ENCODE results near the gene ILF2. TPM values are rescaled to one million over a fixed set of nuclear protein-coding genes. Genes with fewer than 3 reads are reported as not detected.

The ILF2 gene
- total and polyA plus RNA-seq, 2 of the 13 experiments (the other 11 are each of a cell fraction or from before 2014, with no cell fraction given): 292 to 366 TPM

DNA sequence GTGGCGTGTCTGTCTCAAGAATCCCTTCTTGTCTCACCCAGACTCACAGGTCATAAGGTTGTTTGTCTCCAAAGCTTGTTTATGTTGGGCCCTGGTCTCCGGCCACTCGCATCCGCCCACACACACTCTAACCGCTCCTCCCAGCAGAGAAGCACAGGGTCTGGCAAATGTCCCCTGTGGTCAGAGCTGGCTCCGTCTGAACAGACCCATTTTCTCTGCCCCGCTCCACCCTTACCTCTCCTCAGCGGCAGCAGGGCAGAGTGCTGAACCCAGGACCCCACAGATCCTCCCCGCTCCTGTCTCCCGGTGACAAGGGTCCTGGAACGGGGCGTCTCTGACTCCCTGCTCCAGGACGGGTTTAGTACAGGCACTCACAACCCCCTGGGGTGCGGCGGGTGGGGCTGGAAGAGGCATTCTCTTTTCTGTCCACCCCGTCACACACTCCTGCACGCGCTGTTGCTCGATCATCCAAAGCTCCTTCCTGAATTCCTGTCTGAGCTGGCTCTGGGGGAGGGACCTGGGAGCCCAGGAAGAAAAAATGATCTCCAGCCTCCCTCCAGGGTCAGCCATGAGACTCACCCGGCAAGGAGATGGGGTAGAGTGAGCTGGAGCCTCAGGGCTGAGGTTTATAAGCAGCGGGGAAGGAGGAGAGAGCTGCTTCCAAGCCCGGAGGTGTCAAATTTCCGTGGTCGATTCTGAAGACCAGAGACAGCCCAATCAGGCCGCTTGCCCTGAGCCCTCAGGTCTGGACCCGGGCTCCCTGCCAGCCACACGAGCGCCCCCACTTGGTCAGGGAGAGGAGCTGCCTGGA is 43.7 kb downstream of the ILF2 start, which contains the start of gene S100A13 (continued):
- TF ChIP-seq ZNF318 (CRISPR knock-in tag; IDR thresholded peaks at IDR 0.05) (no peak), ISX (CRISPR knock-in tag; conservative IDR thresholded peaks at IDR 0.05) (no peak), ZNF891 (CRISPR knock-in tag; IDR thresholded peaks at IDR 0.05) (no peak), SMAD3 (CRISPR knock-in tag; IDR thresholded peaks at IDR 0.05) (no peak), AGO2 (optimal IDR thresholded peaks at IDR 0.05; ENCODE audit: low read depth, low read length) (peak; percentile 43), ZNF543 (CRISPR knock-in tag; IDR thresholded peaks at IDR 0.05) (peak; percentile 71; the same call in 1 of the 2 replicates), ZNF83 (CRISPR knock-in tag; IDR thresholded peaks at IDR 0.05; ENCODE audit: borderline replicate concordance) (no peak), POLR2G (IDR thresholded peaks at IDR 0.05; ENCODE audit: low read depth, low read length) (peak; percentile 94), RFXANK (CRISPR knock-in tag; IDR thresholded peaks at IDR 0.05) (no peak), ZNF878 (CRISPR knock-in tag; IDR thresholded peaks at IDR 0.05) (peak; percentile 52; the same call in 1 of the 2 replicates), MTERF4 (CRISPR knock-in tag; IDR thresholded peaks at IDR 0.05) (peak; percentile 48; the same call in 1 of the 2 replicates), XRCC5 (optimal IDR thresholded peaks at IDR 0.05; ENCODE audit: low read length) (peak; percentile 73), KLF15 (CRISPR knock-in tag; IDR thresholded peaks at IDR 0.05; ENCODE audit: borderline replicate concordance) (no peak), SUZ12 (IDR thresholded peaks at IDR 0.05; ENCODE audit: low read depth, low read length) (no peak), CENPX (CRISPR knock-in tag; IDR thresholded peaks at IDR 0.05) (no peak), GABPB1 (CRISPR knock-in tag; IDR thresholded peaks at IDR 0.05) (no peak; the same call in 1 of the 2 replicates), BORCS8-MEF2B (CRISPR knock-in tag; IDR thresholded peaks at IDR 0.05) (peak; percentile 26; the same call in 1 of the 2 replicates), SCMH1 (CRISPR knock-in tag; IDR thresholded peaks at IDR 0.05; ENCODE audit: borderline replicate concordance) (no peak), ZNF367 (CRISPR knock-in tag; IDR thresholded peaks at IDR 0.05; ENCODE audit: borderline replicate concordance) (no peak), ZNF484 (CRISPR knock-in tag; IDR thresholded peaks at IDR 0.05; ENCODE audit: borderline replicate concordance, low read depth) (no peak)
- TF ChIP-seq, protein P1, sequence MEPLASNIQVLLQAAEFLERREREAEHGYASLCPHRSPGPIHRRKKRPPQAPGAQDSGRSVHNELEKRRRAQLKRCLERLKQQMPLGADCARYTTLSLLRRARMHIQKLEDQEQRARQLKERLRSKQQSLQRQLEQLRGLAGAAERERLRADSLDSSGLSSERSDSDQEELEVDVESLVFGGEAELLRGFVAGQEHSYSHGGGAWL (CRISPR knock-in tag; IDR thresholded peaks at IDR 0.05): 0 out of 2 replicates have a peak, but pooled peaks have one; percentile 61
